HL-60 (cell line): Measurements from ENCODE around the gene ALDH1A1.

Experiments used
- DNase-seq, 2 experiments: peaks; one replicate each; pipeline ENCODE4 v3.0.0-alpha.2; 2010 to 2020; ENCODE audit warnings: low read depth in 1 of 2, low spot score in 1 of 2
- H3K27ac ChIP-seq: fragments of 250-450 bp; sonication (Bioruptor Pico); replicated peaks from 2 replicates; pipeline ENCODE4 v1.5.1; 2020; ENCODE audit warnings: mild to moderate bottlenecking, moderate library complexity
- H3K27me3 ChIP-seq: fragments of 250-450 bp; sonication (Bioruptor Pico); 2 replicates; pipeline ENCODE4 v1.5.1; 2021; ENCODE audit warnings: mild to moderate bottlenecking, moderate library complexity; ENCODE audit not compliant: insufficient read depth, poor library complexity, severe bottlenecking
- H3K4me3 ChIP-seq: replicated peaks from 2 replicates; pipeline ENCODE4 v1.5.1; 2011; ENCODE audit warnings: mild to moderate bottlenecking, control low read depth, low read length; ENCODE audit not compliant: insufficient read depth
- GABPA ChIP-seq: IDR thresholded peaks from 2 replicates; pipeline ENCODE4 v1.6.1; 2012; ENCODE audit warnings: low read depth
- POLR2AphosphoS5 ChIP-seq: IDR thresholded peaks from 2 replicates; pipeline ENCODE4 v1.6.1; 2012; ENCODE audit warnings: low read depth
- SPI1 ChIP-seq: IDR thresholded peaks from 2 replicates; pipeline ENCODE4 v1.6.1; 2012; ENCODE audit warnings: low read depth, mild to moderate bottlenecking, borderline replicate concordance
- TF ChIP-seq, protein P1 (sequence below): IDR thresholded peaks from 2 replicates; pipeline ENCODE4 v1.6.1; 2012; ENCODE audit warnings: low read depth; ENCODE audit not compliant: insufficient replicate concordance
- TF ChIP-seq, protein P2 (sequence below): IDR thresholded peaks from one replicate; pipeline ENCODE4 v1.5.1; 2011; ENCODE audit warnings: low read length, control low read depth, inconsistent platforms; ENCODE audit not compliant: insufficient read depth

ALDH1A1 gene

DNA sequence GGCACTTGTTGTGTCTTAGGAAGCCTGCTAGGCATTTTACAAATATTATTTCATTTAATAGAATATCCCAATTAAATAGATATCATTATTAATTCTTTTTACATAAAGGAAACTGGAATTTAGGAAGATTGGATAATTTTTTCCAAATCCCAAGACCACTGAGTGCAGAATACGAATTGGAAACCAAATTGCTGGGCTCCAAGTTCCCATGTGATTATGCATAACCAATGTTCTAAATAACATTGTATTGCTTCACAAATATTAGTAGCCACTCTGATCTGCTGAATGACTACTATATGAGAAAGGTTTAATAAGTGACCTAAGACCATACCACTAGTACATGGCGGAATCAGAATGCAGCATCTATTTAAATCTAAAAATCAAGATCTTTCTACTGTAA lies 57.7 kb downstream of the ALDH1A1 start:
- DNase-seq: no peak
- H3K27me3 ChIP-seq: peaks cover 3% of the 10 kb centered on the region
- H3K4me3 ChIP-seq: no peak overlapping the region
- no peak overlapping the region for H3K27ac ChIP-seq
- TF ChIP-seq, protein P1, sequence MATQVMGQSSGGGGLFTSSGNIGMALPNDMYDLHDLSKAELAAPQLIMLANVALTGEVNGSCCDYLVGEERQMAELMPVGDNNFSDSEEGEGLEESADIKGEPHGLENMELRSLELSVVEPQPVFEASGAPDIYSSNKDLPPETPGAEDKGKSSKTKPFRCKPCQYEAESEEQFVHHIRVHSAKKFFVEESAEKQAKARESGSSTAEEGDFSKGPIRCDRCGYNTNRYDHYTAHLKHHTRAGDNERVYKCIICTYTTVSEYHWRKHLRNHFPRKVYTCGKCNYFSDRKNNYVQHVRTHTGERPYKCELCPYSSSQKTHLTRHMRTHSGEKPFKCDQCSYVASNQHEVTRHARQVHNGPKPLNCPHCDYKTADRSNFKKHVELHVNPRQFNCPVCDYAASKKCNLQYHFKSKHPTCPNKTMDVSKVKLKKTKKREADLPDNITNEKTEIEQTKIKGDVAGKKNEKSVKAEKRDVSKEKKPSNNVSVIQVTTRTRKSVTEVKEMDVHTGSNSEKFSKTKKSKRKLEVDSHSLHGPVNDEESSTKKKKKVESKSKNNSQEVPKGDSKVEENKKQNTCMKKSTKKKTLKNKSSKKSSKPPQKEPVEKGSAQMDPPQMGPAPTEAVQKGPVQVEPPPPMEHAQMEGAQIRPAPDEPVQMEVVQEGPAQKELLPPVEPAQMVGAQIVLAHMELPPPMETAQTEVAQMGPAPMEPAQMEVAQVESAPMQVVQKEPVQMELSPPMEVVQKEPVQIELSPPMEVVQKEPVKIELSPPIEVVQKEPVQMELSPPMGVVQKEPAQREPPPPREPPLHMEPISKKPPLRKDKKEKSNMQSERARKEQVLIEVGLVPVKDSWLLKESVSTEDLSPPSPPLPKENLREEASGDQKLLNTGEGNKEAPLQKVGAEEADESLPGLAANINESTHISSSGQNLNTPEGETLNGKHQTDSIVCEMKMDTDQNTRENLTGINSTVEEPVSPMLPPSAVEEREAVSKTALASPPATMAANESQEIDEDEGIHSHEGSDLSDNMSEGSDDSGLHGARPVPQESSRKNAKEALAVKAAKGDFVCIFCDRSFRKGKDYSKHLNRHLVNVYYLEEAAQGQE: no peak
- no peak for TF ChIP-seq POLR2AphosphoS5
- TF ChIP-seq SPI1: no peak
- no peak for TF ChIP-seq GABPA
- TF ChIP-seq, protein P2, sequence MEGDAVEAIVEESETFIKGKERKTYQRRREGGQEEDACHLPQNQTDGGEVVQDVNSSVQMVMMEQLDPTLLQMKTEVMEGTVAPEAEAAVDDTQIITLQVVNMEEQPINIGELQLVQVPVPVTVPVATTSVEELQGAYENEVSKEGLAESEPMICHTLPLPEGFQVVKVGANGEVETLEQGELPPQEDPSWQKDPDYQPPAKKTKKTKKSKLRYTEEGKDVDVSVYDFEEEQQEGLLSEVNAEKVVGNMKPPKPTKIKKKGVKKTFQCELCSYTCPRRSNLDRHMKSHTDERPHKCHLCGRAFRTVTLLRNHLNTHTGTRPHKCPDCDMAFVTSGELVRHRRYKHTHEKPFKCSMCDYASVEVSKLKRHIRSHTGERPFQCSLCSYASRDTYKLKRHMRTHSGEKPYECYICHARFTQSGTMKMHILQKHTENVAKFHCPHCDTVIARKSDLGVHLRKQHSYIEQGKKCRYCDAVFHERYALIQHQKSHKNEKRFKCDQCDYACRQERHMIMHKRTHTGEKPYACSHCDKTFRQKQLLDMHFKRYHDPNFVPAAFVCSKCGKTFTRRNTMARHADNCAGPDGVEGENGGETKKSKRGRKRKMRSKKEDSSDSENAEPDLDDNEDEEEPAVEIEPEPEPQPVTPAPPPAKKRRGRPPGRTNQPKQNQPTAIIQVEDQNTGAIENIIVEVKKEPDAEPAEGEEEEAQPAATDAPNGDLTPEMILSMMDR: no peak

- TF ChIP-seq, protein P2: no peak
- TF ChIP-seq GABPA: no peak
- H3K27ac ChIP-seq: no peak overlapping the region
- no peak overlapping the region for H3K4me3 ChIP-seq
- no peak for DNase-seq
- peaks cover 3% of the 10 kb centered on the region for H3K27me3 ChIP-seq
Measured at GRCh38 chr9:72894342-72894741, 58.5 kb downstream of the ALDH1A1 start.

- Histone ChIP-seq H3K4me3 (no peak overlapping the region), H3K27ac (no peak overlapping the region), H3K27me3 (peaks cover 3% of the 10 kb centered on the region)
- TF ChIP-seq, protein P2: no peak
- no peak for TF ChIP-seq GABPA
- TF ChIP-seq POLR2AphosphoS5: no peak
- TF ChIP-seq SPI1: no peak
- TF ChIP-seq, protein P1: no peak
- no peak for DNase-seq
Measured at GRCh38 chr9:72893437-72893836, 59.4 kb downstream of the ALDH1A1 start.

GRCh38 chr9:72891043-72891442 lies 61.8 kb downstream of the ALDH1A1 start:
- Histone ChIP-seq H3K27me3 (no peaks in the 10 kb centered on the region), H3K27ac (no peak overlapping the region), H3K4me3 (no peak overlapping the region)
- no peak for TF ChIP-seq GABPA
- TF ChIP-seq POLR2AphosphoS5: no peak
- TF ChIP-seq, protein P1: no peak
- TF ChIP-seq SPI1: no peak
- TF ChIP-seq, protein P2: no peak
- DNase-seq: no peak
